ENCODE results near the gene MPPED1.

MPPED1 gene

DNA sequence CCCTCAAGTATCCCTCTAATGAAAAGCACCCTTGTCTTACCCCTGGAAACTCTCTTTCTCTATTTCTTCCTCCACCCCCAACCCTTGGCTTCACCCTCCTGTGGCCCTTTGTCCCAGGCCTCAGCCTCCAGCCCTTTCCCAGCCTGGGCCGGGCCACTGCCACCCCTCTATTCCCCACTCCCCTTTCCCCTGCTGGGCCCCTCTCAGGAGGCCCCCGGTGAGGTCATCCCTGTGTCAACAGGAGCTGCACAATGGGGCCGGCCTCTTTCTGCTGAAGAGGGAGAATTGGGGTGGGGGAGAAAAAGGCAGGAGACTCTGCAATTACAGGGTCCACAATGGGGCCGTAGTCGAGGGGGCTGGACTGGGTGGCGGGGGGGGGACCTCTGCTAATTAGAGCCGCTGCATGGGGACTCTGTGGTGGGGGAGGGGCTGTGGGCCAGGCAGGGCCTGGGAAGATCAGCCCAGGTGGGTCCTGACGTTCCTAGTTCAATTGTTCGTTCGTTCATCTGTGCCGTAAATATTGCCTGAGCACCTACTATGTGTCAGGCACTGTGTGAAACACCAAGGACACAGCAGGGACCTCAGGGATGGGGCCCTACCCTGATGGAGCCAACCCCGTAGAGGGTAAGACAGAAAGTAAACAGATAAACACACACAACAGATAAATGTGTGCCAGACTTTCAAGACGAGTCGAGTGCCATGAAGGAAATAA, 18.5 kb upstream of the MPPED1 start:
- DNase-seq: no peak

DNA sequence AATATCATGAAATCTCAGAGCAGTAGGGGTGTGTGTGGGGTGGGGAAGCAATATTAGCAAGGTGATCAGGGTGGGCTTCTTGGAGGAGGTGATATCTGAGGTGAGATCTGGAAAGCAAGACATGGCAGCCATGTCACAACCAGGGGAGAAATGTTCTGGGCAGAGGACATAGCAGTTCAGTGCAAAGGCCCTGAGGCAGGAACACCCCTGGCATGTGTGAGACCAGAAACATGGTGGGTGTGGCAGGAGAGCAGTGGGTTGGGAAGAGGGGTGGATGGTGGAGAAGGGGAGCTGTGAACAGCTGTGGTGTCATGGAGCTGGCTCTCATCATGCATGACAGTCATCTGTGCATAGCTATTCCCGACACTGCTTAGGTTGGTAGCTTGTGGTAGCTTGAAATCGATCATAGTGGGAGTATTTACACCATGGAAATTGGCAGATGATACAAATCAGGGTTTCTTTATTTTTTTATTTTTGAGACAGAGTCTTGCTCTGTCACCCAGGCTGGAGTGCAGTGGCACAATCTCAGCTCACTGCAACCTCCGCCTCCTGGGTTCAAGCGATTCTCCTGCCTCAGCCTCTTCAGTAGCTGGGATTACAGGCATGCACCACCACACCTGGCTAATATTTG, 17.9 kb upstream of the MPPED1 start:
- no peak for DNase-seq

DNA sequence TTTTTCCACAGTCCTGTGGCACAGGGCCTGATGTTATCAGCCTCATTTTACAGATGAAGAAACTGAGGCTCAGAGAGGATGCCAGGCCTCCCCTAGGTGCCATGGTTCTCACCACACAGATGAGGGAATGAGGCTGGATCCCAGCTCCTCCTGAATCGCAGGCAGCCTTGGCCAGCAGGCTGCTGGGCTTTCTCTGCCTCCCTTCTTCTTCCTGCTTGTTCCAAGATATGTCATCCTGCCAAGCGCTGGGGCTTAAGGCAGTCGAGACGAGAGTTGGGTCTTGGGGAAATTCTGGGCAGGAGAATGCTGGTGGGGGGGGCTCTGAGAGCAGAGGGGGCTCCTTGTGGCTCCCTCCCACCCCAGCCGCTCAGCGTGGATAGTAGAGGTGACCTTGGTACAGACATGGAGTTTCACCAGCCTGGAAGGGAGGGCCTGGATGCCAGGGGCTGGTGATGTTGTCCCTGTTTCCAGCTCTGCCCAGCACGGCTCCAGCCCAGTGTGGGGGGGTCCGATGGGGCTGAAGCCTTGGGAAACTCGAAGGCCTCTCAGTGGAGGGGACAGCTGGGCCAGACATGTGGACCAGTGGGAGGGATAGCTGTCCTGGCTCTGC, 16.6 kb upstream of the MPPED1 start:
- no peak for DNase-seq

GRCh38 chr22:43396321-43396933, 15.4 kb upstream of the MPPED1 start:
- no peak for DNase-seq

DNA sequence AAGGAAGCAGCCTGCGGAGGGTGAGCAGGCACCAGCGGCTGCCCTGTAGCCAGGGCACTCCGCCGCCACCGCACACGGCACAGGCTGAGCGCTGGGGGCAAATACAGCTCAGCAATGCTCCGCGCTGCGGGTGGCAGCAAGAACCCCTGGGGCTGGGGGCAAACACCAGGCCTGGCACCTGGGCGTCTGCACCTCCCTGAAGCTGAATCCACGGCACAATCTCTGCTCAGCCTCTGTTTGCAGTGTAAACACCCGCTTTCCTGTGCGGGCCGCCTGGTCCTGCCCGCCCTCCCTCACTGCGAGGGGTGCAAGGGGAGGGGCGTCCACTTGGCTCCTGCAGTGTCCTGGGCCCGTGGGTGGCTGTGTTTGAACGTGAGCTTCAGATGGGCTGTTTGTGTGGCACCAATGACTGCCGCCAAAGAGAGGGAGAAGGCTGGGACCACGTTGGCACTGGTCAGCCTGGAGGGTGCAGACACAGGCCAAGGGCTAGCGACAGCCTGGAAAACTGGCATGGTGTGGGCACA, 14.8 kb upstream of the MPPED1 start:
- DNase-seq: no peak

GRCh38 chr22:43397766-43398165, 14.0 kb upstream of the MPPED1 start:
- DNase-seq: no peak

DNA sequence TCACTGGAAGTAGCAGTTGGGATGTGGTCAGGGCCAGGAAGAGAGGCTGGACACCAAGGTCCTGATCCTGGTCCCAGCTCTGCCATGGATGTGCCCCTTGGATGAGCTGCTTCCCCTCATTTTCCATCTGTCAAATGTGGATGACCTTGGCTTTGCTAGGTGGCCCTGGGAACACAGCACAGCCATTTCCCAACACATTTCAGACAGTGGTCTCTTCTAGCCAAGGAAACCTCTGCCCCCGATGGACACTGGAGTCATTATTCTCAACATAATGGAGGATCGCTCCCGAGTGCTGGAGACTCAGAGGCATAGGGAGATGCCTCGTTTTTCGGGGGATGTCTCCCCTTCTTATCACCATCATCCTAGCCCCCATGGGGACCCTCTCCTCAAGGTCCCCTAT, 13.6 kb upstream of the MPPED1 start:
- no peak for DNase-seq

GRCh38 chr22:43398910-43399309, 12.9 kb upstream of the MPPED1 start:
- no peak for DNase-seq

GRCh38 chr22:43399338-43399979, 12.4 kb upstream of the MPPED1 start:
- peak in 2 of 3 donors; percentile 18 to 21 for DNase-seq

DNA sequence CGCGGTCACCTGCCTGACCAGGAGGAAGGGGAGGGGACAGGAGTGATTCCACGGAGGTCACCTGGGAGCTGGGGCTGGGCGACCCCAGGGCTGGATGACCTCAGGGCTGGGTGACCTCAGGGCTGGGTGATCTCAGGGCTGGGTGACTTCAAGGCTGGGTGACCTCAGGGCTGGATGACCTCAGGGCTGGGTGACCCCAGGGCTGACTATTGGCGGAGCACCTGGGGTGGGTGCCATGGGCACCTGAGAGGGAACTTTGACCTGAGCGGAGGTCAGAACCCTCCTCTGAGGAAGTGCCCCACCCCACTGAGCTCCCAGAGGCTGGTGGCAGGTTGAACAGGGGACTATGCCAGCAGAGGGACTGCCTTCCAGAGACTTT, 11.8 kb upstream of the MPPED1 start:
- no peak for DNase-seq

DNA sequence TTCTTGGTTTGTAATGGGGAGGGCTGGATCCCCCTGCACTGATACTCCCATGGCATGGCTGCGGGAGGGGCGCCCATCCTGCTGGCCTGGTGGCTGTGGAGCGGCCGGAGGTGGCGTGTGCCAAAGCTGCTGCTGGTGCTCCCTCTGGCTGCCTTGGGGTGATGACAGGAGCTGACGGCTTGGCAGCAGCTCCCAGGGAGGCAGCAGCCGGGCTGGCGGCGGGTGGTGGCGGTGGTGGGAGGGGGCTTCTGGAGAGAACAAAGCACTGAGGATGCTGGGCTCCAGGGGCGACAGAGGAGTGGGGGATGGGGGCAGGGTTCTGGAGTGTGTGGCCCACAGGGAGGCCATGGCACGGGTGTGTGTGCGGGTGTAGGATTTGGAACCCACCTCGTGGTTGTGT, 11.4 kb upstream of the MPPED1 start:
- DNase-seq: no peak

DNA sequence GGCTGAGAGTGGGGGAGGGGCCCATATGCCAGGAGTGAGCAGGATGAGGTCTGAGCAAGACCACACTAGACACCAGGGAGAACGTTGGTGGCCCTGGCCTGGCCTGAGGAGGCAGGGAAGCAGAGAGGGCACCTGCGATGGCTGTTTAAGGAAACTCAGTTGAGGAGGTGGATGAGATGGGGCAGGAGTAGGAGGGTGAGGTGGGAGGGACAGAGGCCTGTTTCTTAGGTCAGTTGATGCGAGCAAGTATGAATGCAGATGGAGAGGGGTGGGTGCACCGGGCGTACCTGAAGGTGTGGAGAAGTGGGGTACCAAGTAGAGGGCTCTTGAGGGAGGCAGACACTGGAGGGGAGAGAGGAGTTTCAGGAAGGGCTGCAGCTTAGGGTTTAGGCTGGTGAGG, 10.6 kb upstream of the MPPED1 start:
- DNase-seq: no peak

DNA sequence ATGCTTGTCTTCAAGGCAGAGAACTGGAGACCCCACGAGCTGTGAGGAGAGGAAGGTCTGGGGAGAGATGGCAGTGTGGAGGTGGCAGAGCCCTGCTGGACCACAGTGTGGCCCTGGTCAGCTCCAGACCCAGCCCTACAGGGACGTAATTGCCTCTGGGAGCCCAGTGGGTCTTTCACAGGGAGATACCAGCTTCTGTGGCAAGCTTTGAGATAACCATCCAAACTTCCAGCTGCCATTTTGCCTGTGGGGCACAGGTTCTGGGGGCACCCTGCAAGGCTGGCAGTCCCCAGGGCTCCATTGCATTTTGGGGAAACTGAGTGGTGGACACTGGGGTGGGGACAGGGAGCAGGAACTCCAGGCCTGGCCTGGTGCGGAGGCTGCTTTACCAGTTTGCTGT, 10.2 kb upstream of the MPPED1 start:
- no peak for DNase-seq

GRCh38 chr22:43402128-43402527, 9.7 kb upstream of the MPPED1 start:
- no peak for DNase-seq

GRCh38 chr22:43404673-43405385, 7.0 kb upstream of the MPPED1 start:
- no peak for DNase-seq

DNA sequence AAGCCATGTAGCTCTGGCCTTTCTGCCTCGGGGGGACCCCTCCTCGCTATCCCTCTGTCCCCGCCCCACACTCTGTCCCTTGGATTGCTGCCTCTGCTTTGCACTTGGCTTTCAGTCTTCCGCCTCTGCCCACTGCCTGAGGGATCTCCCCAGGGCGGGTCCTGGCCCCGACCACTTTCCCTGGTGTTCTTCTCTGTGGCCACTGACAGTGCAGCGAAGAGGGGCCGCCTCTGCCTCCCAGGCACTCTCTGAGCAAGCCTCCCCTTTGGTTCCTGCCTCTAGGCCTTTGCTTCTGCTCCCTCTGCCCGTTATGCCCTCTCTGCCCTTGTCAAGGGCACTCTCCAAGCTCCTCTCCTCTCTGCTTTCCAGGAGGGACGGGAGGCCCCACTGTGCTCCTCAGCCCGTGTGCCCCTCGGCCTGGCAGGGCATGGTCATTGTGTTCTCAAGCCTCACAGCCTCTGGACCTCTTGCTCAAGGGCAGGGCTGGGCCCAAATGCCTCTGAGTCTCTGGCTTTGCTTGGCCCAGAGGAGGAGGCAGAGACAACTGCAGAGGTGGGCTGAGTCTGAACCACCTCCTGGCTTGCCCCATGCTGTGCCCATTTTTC, 5.5 kb upstream of the MPPED1 start:
- DNase-seq: no peak

GRCh38 chr22:43407591-43407990, 4.2 kb upstream of the MPPED1 start:
- DNase-seq: no peak

DNA sequence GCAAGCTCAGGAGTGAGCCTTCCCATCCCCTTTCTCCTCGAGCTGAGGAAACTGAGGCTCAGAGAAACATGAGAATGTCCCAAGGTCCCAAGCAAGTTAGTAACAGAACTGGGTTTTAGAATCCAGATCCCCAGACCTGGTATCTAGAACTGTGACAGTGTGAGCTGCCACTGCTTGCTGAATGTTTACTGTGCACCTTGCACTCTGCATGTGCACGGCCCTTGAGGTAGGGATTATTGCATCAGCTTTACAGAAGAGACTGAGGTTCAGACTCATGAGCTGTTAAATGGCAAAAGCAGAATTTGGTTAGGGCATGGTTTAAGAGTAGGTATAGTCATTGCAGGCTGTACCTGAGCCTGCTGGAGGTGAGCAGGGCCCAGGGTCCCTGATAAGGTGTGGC, 3.8 kb upstream of the MPPED1 start:
- DNase-seq: no peak

GRCh38 chr22:43409046-43409445, 2.8 kb upstream of the MPPED1 start:
- DNase-seq: no peak

- DNase-seq: no peak
These were observed 2.0 kb upstream of the MPPED1 start for GRCh38 chr22:43409800-43410199.

- DNase-seq: no peak
These were observed 560 bp upstream of the MPPED1 start for GRCh38 chr22:43411040-43411868.
